ENCODE measurements around the gene EEF1A2.

Gene EEF1A2

GRCh38 chr20:63451821-63452220, 47.1 kb downstream of the EEF1A2 start:
- POLR2A ChIA-PET, result no interaction called here
- no peak for DNase-seq
- Histone ChIP-seq H3K4me1 (ENCODE audit: control extremely low read depth in 1 of 4, control insufficient read depth in 4 of 4, insufficient read depth in 4 of 4, low read length in 3 of 4) (peaks cover 0 to 32% (median 30%) of the 10 kb centered on the region in 4 experiments), H3K27ac (ENCODE audit: insufficient read depth in 1 of 2, low read depth in 1 of 2, low read length in 2 of 2, poor library complexity in 1 of 2, severe bottlenecking in 2 of 2) (no peak overlapping the region), H3K27me3 (replicated peaks in 2 of 5; ENCODE audit: control insufficient read depth in 4 of 5, insufficient read depth in 5 of 5, low read length in 4 of 5) (peaks cover 0 to 22% (median 2%) of the 10 kb centered on the region in 5 experiments), H3K9me3 (ENCODE audit: control extremely low read depth in 1 of 5, control insufficient read depth in 4 of 5, insufficient read depth in 2 of 5, low read depth in 1 of 5, low read length in 4 of 5) (no peaks in the 10 kb centered on the region), H3K4me3 (ENCODE audit: control insufficient read depth in 1 of 7, extremely low read depth in 1 of 7, insufficient read depth in 4 of 7, low read depth in 2 of 7, low read length in 6 of 7) (no peak overlapping the region), H3K36me3 (ENCODE audit: control insufficient read depth in 4 of 4, insufficient read depth in 4 of 4, low read length in 3 of 4) (no peaks in the 10 kb centered on the region)
- WGBS (ENCODE audit: insufficient coverage), result 98% methylated on average over 14 of the region's 17 CpGs
- CTCF ChIA-PET, result interaction anchor here (0.6 to 1.4 kb wide), 3 partner anchors 10 to 544 kb away, joined by 3 to 5 read pairs (median 3); no protein-coding TSS in a partner anchor

GRCh38 chr20:63449796-63450730, 48.8 kb downstream of the EEF1A2 start:
- no peak overlapping the region for H3K4me3 ChIP-seq (ENCODE audit: control insufficient read depth in 1 of 7, extremely low read depth in 1 of 7, insufficient read depth in 4 of 7, low read depth in 2 of 7, low read length in 6 of 7)
- H3K27ac ChIP-seq (ENCODE audit: insufficient read depth in 1 of 2, low read depth in 1 of 2, low read length in 2 of 2, poor library complexity in 1 of 2, severe bottlenecking in 2 of 2), result no peak overlapping the region
- DNase-seq, result no peak
- ChIA-PET CTCF (no interaction called here), POLR2A (no interaction called here)
- peaks cover 0 to 21% (median 2%) of the 10 kb centered on the region in 5 experiments for H3K27me3 ChIP-seq (replicated peaks in 2 of 5; ENCODE audit: control insufficient read depth in 4 of 5, insufficient read depth in 5 of 5, low read length in 4 of 5)
- no peaks in the 10 kb centered on the region for H3K36me3 ChIP-seq (ENCODE audit: control insufficient read depth in 4 of 4, insufficient read depth in 4 of 4, low read length in 3 of 4)
- 96% methylated on average over 14 of the region's 30 CpGs for WGBS (ENCODE audit: insufficient coverage)
- peaks cover 0 to 32% (median 31%) of the 10 kb centered on the region in 4 experiments for H3K4me1 ChIP-seq (ENCODE audit: control extremely low read depth in 1 of 4, control insufficient read depth in 4 of 4, insufficient read depth in 4 of 4, low read length in 3 of 4)
- H3K9me3 ChIP-seq (ENCODE audit: control extremely low read depth in 1 of 5, control insufficient read depth in 4 of 5, insufficient read depth in 2 of 5, low read depth in 1 of 5, low read length in 4 of 5), result no peaks in the 10 kb centered on the region

GRCh38 chr20:63449025-63449424, 49.9 kb downstream of the EEF1A2 start:
- Histone ChIP-seq H3K36me3 (ENCODE audit: control insufficient read depth in 4 of 4, insufficient read depth in 4 of 4, low read length in 3 of 4) (no peaks in the 10 kb centered on the region), H3K27ac (ENCODE audit: insufficient read depth in 1 of 2, low read depth in 1 of 2, low read length in 2 of 2, poor library complexity in 1 of 2, severe bottlenecking in 2 of 2) (no peak overlapping the region), H3K4me1 (ENCODE audit: control extremely low read depth in 1 of 4, control insufficient read depth in 4 of 4, insufficient read depth in 4 of 4, low read length in 3 of 4) (peaks cover 0 to 31% (median 27%) of the 10 kb centered on the region in 4 experiments), H3K27me3 (replicated peaks in 2 of 5; ENCODE audit: control insufficient read depth in 4 of 5, insufficient read depth in 5 of 5, low read length in 4 of 5) (peaks cover 0 to 10% (median 2%) of the 10 kb centered on the region in 5 experiments), H3K9me3 (ENCODE audit: control extremely low read depth in 1 of 5, control insufficient read depth in 4 of 5, insufficient read depth in 2 of 5, low read depth in 1 of 5, low read length in 4 of 5) (no peaks in the 10 kb centered on the region), H3K4me3 (ENCODE audit: control insufficient read depth in 1 of 7, extremely low read depth in 1 of 7, insufficient read depth in 4 of 7, low read depth in 2 of 7, low read length in 6 of 7) (no peak overlapping the region)
- DNase-seq, result no peak
- 88% methylated on average over 5 of the region's 5 CpGs for WGBS (ENCODE audit: insufficient coverage)
- ChIA-PET POLR2A (no interaction called here), CTCF (no interaction called here)

GRCh38 chr20:63448031-63448430, 50.9 kb downstream of the EEF1A2 start:
- ChIA-PET POLR2A (no interaction called here), CTCF (no interaction called here)
- 86% methylated on average over 18 of the region's 18 CpGs for WGBS (ENCODE audit: insufficient coverage)
- Histone ChIP-seq H3K4me3 (ENCODE audit: control insufficient read depth in 1 of 7, extremely low read depth in 1 of 7, insufficient read depth in 4 of 7, low read depth in 2 of 7, low read length in 6 of 7) (no peak overlapping the region), H3K9me3 (ENCODE audit: control extremely low read depth in 1 of 5, control insufficient read depth in 4 of 5, insufficient read depth in 2 of 5, low read depth in 1 of 5, low read length in 4 of 5) (no peaks in the 10 kb centered on the region), H3K27ac (ENCODE audit: insufficient read depth in 1 of 2, low read depth in 1 of 2, low read length in 2 of 2, poor library complexity in 1 of 2, severe bottlenecking in 2 of 2) (no peak overlapping the region), H3K27me3 (replicated peaks in 2 of 5; ENCODE audit: control insufficient read depth in 4 of 5, insufficient read depth in 5 of 5, low read length in 4 of 5) (peaks cover 0 to 2% (median 0%) of the 10 kb centered on the region in 5 experiments), H3K4me1 (ENCODE audit: control extremely low read depth in 1 of 4, control insufficient read depth in 4 of 4, insufficient read depth in 4 of 4, low read length in 3 of 4) (peaks cover 0 to 23% (median 17%) of the 10 kb centered on the region in 4 experiments), H3K36me3 (ENCODE audit: control insufficient read depth in 4 of 4, insufficient read depth in 4 of 4, low read length in 3 of 4) (no peaks in the 10 kb centered on the region)
- DNase-seq, result no peak

- DNase-seq, result no peak
- Histone ChIP-seq H3K27ac (ENCODE audit: insufficient read depth in 1 of 2, low read depth in 1 of 2, low read length in 2 of 2, poor library complexity in 1 of 2, severe bottlenecking in 2 of 2) (no peak overlapping the region), H3K36me3 (ENCODE audit: control insufficient read depth in 4 of 4, insufficient read depth in 4 of 4, low read length in 3 of 4) (no peaks in the 10 kb centered on the region), H3K4me1 (ENCODE audit: control extremely low read depth in 1 of 4, control insufficient read depth in 4 of 4, insufficient read depth in 4 of 4, low read length in 3 of 4) (peaks cover 0 to 21% (median 15%) of the 10 kb centered on the region in 4 experiments), H3K9me3 (ENCODE audit: control extremely low read depth in 1 of 5, control insufficient read depth in 4 of 5, insufficient read depth in 2 of 5, low read depth in 1 of 5, low read length in 4 of 5) (no peaks in the 10 kb centered on the region), H3K27me3 (replicated peaks in 2 of 5; ENCODE audit: control insufficient read depth in 4 of 5, insufficient read depth in 5 of 5, low read length in 4 of 5) (peaks cover 0 to 2% (median 0%) of the 10 kb centered on the region in 5 experiments), H3K4me3 (ENCODE audit: control insufficient read depth in 1 of 7, extremely low read depth in 1 of 7, insufficient read depth in 4 of 7, low read depth in 2 of 7, low read length in 6 of 7) (no peak overlapping the region)
- 94% methylated on average over 12 of the region's 16 CpGs for WGBS (ENCODE audit: insufficient coverage)
- ChIA-PET CTCF (interaction anchor here (1.0 to 1.3 kb wide), 2 partner anchors 23 to 90 kb away, joined by 3 read pairs; partner anchors contain the start of gene PTK6), POLR2A (no interaction called here)
Measured at GRCh38 chr20:63447320-63447719, 51.6 kb downstream of the EEF1A2 start.

GRCh38 chr20:63446216-63447024, 52.5 kb downstream of the EEF1A2 start:
- Histone ChIP-seq H3K27me3 (replicated peaks in 2 of 5; ENCODE audit: control insufficient read depth in 4 of 5, insufficient read depth in 5 of 5, low read length in 4 of 5) (peaks cover 0 to 2% (median 0%) of the 10 kb centered on the region in 5 experiments), H3K4me3 (ENCODE audit: control insufficient read depth in 1 of 7, extremely low read depth in 1 of 7, insufficient read depth in 4 of 7, low read depth in 2 of 7, low read length in 6 of 7) (no peak overlapping the region), H3K36me3 (ENCODE audit: control insufficient read depth in 4 of 4, insufficient read depth in 4 of 4, low read length in 3 of 4) (no peaks in the 10 kb centered on the region), H3K4me1 (ENCODE audit: control extremely low read depth in 1 of 4, control insufficient read depth in 4 of 4, insufficient read depth in 4 of 4, low read length in 3 of 4) (peaks cover 0 to 27% (median 24%) of the 10 kb centered on the region in 4 experiments), H3K27ac (ENCODE audit: insufficient read depth in 1 of 2, low read depth in 1 of 2, low read length in 2 of 2, poor library complexity in 1 of 2, severe bottlenecking in 2 of 2) (no peak overlapping the region), H3K9me3 (ENCODE audit: control extremely low read depth in 1 of 5, control insufficient read depth in 4 of 5, insufficient read depth in 2 of 5, low read depth in 1 of 5, low read length in 4 of 5) (no peaks in the 10 kb centered on the region)
- WGBS (ENCODE audit: insufficient coverage), result 79% methylated on average over 14 of the region's 31 CpGs
- ChIA-PET CTCF (interaction anchor here (1.0 to 2.5 kb wide), 6 partner anchors 13 to 91 kb away, joined by 3 to 12 read pairs (median 3); partner anchors contain the start of gene PTK6), POLR2A (no interaction called here)
- DNase-seq, result peak; percentile 44 to 75 (median 72)

Data from common myeloid progenitor, CD34-positive (primary cell).